HG02884 (cell line): ENCODE measurements around the gene CC2D1A.

Source experiments
- ATAC-seq: cut with Tn5 transposase; IDR thresholded peaks from one replicate; pipeline ENCODE4 v1.9.1; 2021; ENCODE audit warnings: mild to moderate bottlenecking, moderate library complexity; ENCODE audit not compliant: unreplicated experiment

CC2D1A gene

DNA sequence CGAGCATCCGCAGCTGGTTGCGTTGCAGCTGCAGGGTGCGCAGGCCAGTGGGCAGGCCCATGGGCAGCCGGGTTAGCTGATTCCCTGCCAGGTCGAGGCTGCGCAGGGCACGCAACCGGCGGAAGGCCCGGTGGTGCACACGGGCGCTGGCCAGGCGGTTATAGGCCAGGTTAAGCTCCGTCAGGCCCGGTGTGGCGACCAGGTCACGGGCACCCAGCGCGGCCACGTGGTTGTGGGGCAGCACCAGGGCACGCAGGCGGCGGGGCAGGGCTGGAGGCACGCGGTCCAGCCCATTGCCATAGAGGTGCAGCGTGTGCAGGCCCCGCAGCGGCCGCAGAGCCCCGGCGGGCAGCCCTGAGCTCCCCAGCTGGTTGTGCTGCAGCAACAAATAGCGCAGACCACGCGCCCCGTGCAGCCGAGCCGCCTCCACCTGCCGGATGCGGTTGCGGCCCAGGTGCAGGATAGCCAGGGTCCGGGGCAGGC, 27.0 kb downstream of the CC2D1A start:
- no peak for ATAC-seq

GRCh38 chr19:13934785-13935109, 28.7 kb downstream of the CC2D1A start:
- no peak for ATAC-seq

DNA sequence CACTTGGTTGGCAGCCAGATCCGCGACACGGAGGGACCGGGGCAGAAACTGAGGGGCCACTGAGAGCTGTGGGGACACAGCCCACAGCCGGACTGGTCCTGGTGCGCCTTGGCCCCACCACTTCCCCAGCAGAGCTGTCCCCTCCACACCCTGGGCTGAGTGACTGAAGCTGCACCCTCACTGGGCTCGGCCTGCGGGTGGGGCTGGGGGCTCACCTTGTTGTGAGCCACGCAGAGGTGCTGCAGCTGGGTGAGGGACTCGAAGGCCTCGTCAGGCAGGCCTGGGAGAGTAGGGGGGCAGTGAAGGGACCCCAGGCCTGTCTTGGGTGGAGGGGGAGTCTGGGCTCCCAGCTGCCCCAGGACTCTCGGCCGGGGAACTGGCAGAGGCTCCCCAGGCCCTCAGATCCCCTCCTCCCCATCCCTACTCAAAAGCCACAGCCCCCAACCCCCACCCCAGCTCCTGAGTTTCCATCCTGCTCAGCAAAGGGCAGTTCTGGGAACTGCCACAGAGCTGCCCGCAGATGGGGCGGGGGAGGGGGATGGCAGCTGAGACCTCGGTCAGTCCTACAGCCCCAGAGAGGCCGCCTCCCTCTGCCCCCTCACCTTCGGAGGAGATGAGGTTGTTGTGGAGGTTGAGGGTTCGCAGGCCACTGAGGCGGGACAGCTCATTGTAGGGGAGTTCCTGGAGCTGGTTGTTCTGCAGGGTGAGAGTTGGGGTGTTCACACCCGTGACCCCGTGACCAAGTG, 29.9 kb downstream of the CC2D1A start:
- no peak for ATAC-seq

DNA sequence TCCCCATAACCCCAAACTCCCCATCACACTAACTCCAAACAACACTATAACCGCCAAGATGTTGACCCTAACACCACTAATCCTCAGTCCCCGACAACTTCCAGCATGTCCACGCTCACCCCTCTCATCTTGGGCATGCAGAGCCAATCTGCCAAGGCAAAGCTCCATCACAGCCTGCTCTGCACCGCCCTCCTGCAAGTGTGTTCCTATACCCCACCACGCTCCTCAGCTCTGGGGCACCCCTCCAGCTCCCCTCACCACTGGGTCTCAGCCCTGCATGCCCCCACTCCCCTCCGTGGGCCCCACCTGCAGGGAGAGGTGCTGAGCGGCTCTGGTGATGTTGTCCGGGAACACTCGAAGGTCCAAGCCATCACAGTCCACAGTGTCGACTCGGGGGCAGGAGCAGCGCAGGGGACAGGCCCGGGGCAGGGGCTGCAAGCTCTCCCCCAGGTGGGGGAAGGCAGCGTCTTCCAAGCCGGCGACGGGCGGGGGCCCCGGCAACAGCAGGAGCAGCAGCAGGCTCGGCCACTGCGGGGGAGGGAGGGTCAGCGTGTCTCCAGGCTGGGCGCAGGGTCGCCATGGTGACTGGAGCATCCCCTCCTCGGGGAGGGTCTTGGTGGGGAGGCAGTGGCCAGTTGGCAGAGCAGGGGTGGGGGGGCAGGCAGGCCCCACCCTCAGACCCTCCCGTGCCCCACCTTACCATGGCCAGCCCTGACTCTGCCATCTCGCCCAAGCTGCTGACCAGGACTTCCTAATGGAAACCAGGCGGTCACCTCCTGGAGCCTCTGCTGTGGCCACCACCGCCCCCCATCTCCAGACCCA, 31.7 kb downstream of the CC2D1A start:
- ATAC-seq = no peak

DNA sequence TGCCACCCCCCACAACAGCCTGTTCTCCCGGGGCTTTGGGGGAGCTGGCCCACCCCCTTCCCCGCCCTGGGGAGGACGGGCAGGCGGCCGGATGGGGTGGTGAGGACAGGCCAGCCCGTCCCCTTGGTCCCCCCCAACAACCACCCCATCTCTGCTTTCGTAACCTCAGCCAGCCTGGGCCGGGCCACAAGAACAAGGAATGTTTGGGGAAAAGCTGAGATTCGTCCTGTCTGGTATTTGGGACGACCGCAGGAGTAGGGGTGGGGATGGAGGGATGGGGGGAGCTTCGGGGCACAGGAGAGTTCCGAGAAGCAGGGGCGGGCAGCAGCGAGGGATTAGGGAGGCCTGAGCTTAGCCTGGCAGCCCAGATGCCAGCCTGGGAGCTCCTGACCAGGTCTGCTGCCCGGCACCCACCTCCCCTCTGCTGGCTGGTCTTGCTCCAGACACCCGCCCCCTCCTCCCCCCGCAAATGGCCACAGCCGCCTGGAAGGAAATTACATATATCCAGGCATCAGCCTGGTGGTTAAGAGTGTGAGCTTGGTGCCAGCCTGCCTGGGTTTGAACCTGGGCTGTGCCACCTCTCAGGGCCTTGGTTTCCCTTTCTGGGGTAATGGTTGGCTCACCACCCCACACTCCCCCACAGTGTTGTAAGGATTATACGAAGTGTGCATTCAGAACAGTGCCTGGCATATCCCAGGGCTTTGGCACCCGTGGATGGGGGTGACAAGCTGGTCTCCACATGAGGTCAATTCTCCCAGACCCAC, 32.5 kb downstream of the CC2D1A start, which contains the start of gene PODNL1:
PODNL1 (minus strand) TSS at position 117 of the 764 bp plus-strand sequence. CDS start 236 bp downstream, outside the sequence.
- ATAC-seq = no peak

DNA sequence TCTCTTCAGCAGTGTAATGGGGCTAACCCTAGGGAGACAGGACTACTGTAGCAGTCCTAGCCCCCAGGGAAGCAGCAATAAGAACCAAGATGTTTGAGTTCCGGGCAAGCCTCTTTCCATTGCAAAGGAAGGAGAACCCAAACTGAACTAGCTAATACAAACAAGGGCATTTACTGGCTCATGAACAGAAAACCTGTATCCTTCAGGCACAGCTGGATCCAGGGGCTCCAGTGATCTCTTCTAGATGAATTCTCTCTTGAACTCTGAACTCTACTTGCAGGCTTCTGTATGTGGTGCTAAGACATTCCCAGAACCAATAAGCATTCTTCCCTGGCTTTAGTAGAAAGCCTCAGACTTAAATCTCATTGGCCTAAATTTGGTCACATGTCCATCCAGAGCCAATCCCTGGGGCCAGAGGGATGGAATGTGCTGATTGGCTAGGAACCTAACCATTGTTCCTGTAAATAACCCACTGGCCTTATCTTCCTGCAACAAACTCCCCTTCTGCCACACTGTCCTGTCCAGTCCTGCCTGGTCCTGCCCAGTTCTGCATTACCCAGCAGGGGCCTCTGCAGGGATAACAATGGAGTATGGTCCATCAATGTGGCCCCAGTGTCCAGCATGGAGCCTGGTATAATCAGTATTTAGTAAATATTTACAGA, 36.2 kb downstream of the CC2D1A start:
- ATAC-seq = no peak

DNA sequence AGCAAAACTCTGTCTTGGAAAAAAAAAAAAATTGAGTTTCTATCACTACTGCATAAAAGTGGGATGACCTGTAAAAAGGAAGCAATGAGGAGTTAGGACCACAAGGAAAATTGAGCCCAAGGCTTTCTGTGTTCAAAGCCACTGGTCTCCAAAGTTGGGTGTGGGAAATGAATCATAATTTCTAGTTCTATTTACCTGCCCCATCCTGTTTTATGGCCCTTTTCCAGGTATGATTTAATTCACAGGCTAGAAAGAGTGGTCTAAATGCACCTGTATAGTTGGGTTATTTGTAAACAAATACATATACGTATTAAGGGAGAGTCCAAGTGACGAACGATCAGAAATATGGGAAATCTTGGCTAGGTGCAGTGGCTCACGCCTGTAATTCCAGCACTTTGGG, 40.4 kb downstream of the CC2D1A start:
- no peak for ATAC-seq

DNA sequence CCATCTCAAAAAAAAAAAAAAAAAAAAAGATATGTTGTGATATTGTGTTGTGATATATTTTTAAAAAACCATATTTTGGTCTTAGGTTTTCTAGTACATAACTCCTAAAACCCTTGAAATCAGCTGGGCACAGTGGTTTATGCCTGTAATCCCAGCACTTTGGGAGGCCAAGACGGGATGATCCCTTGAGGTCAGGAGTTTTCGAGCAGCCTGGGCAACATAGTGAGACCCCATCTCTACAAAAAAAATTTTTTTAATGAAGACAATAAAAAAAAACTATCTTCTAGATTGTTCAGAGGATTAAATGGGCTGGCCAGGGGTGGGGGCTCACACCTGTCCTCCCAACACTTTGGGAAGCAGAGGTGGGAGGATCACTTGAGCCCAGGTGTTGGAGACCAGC, 45.0 kb downstream of the CC2D1A start:
- no peak for ATAC-seq

GRCh38 chr19:13951799-13952153, 45.8 kb downstream of the CC2D1A start:
- no peak for ATAC-seq

GRCh38 chr19:13952154-13952930, 46.3 kb downstream of the CC2D1A start, which contains the start of gene DCAF15:
DCAF15 (plus strand) TSS chr19:13952509; CDS start chr19:13952513, 4 bp downstream.
- ATAC-seq = peak; percentile 96

GRCh38 chr19:13952931-13953531, 47.0 kb downstream of the CC2D1A start:
- no peak for ATAC-seq

DNA sequence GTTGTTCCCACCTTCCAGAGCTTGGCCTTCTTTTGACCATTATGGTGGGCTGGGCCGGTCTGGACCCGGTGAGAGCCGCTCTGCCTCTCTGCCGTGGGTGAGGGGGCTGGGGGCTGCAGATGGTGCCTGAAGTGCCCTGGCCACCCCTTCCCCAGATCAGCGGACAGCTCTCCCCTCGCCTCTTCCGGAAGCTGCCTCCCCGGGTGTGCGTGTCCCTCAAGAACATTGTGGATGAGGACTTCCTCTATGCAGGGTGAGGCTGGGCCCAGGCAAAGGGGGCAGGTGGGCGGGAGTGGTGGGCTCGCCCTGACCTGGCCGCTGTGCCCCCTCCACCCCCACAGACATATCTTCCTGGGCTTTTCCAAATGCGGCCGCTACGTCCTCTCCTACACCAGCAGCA, 48.2 kb downstream of the CC2D1A start:
- ATAC-seq = no peak

- ATAC-seq = no peak
These were observed 49.8 kb downstream of the CC2D1A start for GRCh38 chr19:13955662-13956364.

GRCh38 chr19:13956365-13956744, 50.4 kb downstream of the CC2D1A start:
- ATAC-seq = no peak

DNA sequence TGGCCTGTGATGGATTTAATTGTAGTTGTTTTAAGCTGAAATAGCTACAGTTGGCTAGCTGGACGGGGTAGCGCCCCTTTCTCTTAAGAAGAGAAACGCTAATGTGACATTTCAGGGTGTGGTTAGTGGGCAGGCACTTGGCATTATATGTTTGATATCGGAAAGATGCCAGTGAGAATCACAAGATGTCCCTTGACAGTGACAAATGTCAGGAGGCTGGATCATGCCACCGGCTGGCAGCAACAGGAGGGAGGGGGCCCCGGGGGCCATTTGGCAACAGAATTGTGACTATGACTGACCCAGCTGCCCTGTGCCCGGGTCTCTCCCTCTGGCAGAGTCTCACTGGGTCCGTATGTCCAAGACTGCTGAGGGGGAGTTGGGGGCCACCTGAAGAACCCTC, 51.0 kb downstream of the CC2D1A start:
- ATAC-seq = no peak

DNA sequence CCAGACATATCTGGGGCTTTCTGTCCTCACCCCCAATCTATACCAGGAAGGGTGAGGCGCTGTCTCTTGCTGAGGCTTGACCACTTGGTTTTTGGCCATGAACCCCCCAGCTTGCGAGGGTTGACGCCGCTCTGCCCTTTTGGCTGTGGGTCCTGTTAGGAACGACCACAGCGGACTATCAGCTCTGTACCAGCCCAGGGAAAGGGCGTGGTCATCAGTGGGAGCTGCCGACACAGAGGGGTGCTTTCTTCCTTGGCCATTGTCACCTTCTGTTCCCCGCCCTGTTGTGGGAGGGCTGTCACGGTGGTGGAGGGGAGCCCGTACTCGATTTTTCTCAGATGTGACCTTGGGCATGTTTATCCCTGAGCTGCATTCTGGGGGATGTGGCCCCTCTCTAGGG, 52.0 kb downstream of the CC2D1A start:
- no peak for ATAC-seq

GRCh38 chr19:13959141-13959961, 53.4 kb downstream of the CC2D1A start:
- ATAC-seq = no peak
